HG03066 (cell line): ENCODE data around the gene GRIK2.

Experiments used
- ATAC-seq: cut with Tn5 transposase; IDR thresholded peaks from one replicate; pipeline ENCODE4 v1.9.1; 2021; ENCODE audit warnings: low read depth; ENCODE audit not compliant: unreplicated experiment

GRIK2 gene

DNA sequence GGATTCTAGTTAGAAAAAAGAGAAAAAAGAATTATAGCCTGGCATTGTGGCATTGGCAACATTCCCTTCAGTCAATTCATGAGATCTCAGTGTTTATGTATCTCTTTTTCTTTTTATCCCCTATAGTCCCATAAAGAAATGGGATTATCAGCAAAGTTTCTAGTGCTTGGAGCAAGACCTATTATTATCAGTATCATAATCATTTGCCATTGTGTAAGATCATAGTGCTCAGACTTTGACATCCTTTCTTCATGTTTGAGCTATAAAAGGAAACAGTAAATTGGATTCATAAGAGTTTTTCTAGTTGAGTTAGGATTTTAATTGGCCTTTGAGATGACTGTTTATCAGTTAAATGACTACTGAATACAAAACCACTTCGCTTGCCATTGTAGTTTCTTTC is 295.6 kb downstream of the GRIK2 start:
- ATAC-seq: no peak

DNA sequence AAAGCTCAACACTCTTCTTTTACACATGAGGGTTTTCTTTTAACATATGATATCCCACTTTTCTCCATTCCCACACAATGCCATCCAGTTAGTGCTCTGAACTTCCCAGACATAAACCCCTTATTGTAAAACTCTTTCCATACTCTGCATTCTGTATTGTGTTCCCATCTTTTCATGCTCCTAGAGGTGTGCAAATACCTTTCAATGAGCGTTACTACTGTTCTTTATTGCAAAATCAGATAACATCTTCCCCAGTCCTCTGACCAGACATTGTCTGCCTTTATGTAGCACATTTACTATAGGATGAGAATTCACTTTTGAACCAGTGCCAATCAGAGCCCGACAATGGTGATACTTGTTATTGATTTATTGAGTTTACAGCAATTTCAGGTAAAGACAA is 296.2 kb downstream of the GRIK2 start:
- ATAC-seq: no peak

DNA sequence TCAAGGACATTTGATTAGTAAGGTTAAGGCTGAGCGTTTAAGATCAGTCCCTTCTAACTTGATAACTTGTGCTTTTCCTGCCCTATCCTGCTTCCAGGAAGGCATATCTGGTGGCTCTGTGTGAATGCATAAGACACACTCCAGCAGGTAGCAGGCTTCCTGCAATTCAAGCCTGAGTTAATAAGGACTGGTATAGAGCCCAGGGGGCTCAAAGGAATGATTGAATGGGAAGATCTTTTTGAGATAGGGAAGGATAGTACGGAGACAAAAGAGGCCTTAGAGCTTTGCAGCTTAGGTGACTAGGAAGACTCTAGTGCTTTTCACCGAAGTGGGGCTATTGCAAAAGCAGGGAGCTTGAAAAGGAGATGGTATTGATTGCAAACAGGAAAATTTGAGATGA is 307.1 kb downstream of the GRIK2 start:
- ATAC-seq: no peak

DNA sequence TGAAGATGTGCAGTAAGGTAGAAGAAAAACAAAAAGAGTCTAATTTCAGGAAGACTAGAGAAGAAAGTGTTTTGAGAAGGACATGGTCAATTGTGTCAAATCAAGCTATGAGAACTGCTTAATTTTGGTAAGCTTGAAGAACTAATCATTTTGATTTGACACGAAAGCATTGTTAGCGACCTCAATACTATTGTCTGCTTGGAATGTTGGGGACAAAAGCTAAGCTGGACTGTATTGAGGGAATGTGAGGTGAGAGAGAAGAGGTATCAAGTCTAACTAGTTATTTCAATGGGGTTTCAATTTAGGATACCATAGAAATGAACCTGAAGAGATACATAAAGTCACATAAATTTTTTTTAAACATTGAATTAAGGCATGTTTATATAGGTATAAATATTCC is 309.8 kb downstream of the GRIK2 start:
- ATAC-seq: no peak

DNA sequence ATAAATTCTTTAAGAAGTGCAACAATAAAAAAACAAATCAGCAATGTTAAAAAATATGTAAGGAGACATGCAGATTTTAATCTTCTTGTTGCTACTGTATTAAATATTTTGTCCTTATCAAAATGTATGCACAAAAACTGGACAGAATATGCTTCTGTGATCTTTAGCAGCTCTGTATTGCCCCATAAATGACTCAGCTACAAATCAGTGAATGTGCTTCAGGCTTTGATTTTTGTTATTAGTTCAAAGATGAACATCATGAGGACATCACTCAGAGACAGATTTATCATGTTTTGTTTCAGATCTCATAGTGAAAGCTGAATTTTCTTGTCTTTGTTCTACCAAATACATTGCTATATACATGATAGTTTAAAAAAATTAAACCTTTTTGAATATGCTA is 312.4 kb downstream of the GRIK2 start:
- no peak for ATAC-seq

DNA sequence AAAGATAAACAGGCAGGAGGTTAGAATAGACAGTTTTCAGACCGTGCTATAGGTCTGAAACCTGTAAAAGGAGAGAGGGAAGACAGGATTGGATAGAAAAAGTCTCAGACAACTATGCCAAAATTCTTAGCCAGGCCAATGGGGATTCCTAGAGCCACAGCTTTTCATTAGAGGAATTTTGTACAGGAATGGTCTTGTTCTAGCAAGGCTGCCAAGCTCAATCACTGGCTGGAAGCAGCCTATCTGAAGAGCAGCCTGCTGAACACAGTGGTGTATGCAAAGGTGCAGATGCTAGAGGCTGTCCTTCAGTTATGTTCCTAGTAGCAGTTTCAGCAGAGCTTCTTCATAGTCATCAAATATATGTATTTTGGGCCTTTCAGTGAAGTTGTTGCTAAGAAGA is 313.1 kb downstream of the GRIK2 start:
- no peak for ATAC-seq

DNA sequence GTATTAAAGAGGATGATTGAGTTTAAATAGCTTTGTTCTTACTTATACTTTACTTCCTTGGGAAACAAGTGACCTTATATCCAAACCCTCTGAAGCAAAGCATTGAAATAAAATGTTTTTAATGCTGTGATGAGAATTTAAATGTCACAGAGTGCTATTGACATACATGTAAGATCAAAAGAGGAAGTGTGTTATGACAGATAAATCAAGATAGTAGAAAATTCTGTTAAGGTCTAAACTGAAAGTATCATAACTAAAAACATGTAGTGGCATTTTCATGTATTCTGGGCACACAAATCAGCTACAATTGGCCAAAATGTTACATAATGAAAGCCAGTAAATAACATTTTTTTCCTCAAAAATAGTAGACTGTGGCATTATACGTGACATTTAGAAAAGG is 318.0 kb downstream of the GRIK2 start:
- no peak for ATAC-seq

DNA sequence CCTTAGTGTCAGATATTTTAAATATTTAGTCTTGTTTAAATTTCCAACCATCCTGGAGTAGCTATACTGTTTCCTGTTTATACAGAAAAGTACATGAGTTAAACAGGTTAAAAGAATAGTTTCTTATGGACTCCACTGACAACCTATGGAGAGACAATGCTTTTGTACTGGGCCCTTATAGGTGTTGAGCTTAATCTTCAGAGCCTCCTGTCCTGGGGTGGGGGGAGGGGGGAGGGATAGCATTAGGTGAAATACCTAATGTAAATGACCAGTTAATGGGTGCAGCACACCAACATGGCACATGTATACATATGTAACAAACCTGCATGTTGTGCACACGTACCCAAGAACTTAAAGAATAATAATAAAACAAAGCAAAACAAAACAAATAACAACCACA is 322.9 kb downstream of the GRIK2 start:
- ATAC-seq: no peak

DNA sequence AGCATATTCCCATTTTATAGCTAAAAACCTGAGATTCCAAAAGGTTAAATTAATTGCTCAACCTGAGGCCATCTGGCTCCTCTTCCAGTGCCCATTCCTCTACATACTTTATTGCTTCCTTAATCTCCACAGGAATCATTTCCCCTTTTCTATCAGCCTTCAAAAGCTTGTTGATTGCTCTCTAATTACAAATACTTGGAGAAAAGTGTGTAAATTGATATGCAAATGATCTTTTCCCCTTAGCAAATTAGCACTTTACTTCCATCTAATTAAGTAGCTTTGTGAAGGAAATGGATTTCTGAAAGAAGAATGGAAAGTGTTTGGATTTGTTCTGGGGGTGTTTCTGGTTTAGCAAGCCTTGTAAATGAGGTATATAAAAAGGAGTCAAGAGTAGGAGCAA is 323.3 kb downstream of the GRIK2 start:
- ATAC-seq: no peak

DNA sequence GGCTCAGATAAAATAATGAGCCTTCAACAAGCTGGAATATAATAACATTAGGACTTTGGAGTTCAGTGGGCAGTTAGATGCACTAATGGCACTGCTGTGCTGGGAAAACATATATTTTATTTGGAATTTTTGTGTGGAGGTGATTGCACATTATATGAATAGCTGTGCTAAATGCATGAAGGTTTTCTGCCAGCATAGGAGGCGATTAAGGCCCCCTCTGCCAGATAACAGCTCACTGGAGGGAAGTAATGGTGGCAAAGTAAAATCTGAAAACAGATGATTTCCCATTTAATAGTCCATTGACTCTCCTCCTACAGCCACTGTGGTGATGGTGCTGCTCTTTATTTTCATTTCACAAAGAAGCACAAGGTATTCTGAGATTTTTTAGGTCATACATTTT is 326.0 kb downstream of the GRIK2 start:
- ATAC-seq: no peak

DNA sequence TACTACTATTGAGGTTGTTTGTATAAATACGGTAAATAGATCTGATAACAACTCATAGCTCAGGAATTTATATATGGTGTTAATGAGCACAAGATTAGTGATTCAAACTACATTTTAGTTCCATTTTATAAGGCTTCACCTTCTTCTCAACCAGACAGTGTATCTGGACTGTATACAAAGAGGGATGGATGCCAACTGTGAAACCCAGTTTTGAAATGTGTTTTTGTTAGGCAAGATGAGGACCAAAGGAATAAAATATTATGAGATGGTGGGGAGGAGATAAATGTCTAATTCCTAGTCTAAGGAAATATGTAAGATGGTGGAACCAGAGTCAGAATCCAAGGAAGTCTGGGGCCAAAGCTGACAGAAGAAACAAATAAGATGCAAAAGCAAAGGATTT is 329.0 kb downstream of the GRIK2 start:
- ATAC-seq: no peak

DNA sequence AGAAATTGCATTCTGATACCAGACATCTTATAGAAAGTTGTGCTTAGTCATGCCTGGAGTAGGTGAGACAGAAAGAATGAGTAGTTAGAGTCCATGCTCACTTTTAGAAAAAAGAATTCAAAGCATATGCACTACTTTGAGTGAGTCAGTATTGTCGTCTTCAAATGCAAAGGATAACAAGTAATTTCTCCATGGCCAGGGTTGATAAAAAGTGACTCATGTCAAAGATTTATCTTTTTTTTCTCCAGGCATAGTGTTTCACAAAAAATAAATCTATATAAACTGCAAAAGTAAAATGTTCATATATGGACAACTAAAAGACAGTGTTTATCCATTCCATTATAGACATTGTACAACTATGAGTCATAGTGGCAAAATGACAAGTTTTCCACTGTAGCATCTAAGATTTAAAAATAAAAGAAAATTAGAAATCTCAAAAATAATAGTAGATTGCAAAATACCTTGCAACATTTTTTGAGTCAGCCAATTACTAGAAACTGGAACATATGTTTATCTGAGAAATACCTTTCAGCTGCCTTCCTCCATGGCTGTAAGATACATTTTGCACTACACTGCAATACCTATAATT is 329.6 kb downstream of the GRIK2 start:
- ATAC-seq: no peak

DNA sequence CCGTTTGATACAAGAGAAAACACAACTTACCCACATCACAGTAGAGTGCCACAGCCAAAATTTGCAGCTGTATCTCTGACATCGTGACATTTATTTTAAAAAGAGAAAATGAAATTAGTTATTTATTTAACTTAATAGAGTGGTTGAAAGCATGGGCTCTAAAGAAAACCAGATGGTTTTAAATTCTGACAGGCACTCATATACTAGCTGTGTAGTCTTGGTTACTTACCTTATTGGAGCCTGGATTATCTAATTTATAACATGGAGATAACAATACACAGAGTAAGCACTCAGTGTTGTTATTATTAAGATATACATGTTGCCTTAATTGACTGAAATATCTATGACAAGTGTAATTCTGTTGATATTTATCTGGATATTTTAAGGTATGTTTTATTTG is 334.9 kb downstream of the GRIK2 start:
- no peak for ATAC-seq

DNA sequence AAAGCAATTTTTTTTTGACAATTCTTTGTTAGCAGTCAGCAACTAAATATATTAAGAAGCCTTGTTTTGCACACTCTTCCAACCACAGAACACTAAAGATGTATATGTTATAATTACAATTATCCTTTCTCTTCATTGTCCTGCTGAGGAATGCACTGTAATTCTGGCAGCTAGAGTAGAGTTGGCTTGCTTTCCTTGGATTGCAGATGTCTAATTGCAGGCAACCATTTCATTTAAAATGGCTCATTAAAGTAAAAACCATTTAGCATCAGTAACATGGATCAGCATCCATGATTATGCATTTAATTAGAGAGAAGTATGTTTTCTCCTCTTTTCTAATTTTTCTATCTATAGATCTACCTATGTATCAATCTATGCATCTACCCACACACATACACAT is 335.4 kb downstream of the GRIK2 start:
- no peak for ATAC-seq

DNA sequence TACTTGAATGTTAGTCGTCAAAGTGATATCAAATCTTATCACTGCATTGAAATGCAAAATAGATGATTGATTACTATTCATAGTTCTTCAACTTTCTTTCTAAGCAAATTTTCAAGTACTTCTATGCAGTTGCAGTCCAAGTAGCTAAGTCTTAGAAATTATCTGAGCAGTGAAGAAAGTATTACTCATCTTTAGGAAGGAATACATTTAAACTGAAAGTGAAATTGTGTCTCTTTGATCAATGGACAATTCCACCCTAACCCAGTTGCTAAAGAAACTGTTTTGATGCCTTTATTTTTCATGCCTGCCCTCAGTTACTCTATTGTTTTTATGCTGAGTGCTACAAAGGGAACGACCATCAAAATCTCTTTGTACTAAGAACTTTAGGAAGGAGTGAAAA is 337.4 kb downstream of the GRIK2 start:
- no peak for ATAC-seq

DNA sequence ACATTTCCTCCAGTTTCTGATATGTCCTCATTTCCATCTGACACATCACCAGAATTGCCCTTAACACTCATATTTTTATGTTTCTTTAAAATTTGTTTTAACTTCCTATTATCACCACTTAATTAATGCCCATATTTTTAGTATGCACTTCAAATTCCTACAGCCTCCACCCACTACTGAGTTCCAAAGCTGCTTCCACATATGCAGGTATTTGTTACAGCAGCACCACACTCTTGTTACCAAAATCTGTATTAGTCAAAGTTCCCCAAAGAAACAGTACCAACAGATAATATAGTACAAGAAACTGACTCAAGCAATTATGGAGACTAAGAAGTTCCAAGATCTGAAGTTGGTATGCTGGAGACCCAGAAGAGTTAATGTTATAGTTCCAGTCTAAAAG is 340.4 kb downstream of the GRIK2 start:
- ATAC-seq: no peak

DNA sequence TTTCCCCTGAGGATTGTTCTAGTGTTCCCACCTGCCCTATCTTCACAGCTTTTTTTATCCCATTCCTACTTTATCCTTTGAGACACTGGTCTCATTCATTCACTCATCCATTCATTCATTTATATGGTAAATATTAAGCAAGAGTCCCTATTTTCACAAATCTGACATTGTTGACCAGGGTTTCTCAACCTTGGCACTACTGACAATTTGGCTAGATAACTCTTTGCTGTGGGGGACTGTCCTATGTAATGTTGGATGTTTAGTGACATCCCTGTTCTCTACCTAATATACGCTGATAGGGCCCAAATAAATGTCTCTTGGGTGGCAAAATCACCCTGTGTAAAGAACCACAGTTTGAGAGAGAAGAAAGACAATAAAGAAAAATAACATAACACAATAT is 345.0 kb downstream of the GRIK2 start:
- no peak for ATAC-seq

DNA sequence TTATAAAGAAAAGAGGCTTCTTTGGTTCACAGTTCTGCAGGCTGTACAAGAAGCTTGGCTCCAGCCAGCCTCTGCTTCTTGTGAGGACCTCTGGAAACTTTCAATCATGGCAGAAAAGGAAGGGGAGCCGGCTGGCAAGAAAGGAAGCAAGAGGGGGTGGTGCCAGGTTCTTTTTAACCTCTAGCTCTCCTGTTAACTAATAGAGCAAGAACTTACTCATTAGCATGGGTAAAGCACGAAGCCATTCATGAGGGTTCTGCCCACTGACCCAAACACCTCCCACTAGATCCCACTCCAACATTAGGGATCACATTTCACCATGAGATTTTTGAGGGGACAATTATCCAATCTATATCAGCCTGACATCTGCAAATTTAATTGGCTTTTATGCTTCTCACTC is 347.1 kb downstream of the GRIK2 start:
- no peak for ATAC-seq

DNA sequence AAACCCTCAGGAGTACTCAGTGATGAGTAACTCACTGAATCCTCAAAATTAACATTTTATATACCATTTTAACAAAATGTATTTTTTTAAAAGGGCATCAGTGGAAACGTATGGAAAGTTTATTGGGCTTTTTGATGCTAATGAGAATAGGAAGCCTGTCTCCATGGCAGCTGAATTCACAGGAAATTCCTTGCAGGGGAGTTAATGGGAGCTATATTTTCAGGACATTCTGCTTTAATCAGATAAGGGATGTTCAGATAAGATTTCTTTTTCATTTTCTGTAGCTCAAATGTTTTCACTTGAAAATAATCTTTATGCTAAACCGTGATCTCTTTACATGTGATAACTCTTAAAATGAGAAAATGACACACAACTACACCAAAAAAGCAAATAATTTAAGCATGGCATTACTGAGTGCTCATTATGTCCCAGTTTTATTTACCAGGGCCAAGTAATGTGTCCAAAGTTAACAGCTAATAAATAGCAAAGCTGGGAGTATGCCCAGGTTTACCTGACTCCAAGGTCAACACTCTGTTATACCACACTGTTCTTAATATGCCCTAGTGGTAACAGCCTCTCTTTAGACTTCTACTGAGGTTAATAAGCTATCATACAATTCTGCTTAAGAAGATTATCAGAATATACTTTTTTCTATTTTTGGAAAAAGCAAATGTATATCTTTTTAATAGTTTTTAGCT is 348.1 kb downstream of the GRIK2 start:
- no peak for ATAC-seq

DNA sequence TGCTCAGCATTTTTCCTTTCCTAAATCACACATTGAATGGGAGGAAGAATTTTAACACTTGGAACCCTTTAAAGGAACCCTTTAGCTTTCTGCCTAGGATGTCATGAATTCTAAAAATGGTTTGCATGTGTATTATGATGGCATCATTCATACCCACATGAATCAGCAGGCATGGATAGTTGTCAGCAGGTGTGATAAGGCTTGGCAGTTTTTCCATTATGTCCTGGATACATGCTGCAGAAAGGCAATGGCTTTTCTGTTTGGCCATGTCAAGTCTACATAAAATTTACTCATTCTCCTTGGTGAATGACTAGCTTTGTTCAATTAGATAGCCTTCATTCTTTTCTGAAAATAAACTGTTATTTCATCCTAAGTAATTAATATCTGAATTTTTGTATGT is 353.7 kb downstream of the GRIK2 start:
- no peak for ATAC-seq

DNA sequence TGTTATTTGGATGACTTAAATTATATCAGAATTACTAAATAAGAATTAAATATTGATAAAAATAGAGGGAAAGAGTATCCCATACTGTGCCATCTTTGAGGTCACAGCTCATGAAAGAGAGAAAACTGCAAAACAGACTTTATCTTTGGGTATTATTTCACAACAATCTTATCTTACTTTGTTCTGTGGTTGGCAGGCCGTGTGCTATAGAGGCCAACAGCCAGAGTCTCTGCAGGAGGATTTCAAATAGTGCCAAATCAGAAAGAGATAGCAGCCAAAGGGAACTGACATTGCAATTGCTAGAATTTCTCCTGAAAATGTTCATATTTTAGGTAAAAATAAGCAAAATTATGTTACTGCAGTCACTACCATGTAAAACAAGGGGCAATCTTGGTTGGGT is 354.2 kb downstream of the GRIK2 start:
- no peak for ATAC-seq

DNA sequence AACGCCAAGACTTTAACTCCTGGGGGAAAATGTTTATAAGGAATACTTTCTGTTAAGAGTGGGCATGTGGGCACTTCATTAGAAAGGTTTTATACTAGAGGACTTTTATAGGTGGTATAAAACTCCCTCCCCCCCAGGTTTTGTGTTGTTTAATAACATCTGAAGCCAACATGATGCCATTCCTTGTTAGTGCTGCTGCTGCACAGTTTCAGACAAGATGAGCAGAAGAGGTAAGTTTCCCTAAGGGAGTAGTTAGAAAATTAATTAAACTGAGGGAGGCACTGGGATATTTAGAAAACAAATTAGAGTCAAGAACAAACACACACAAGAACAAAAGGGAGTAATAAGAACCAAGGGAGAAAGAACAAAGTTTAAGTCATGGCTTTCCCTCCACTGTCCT is 362.4 kb downstream of the GRIK2 start:
- no peak for ATAC-seq

DNA sequence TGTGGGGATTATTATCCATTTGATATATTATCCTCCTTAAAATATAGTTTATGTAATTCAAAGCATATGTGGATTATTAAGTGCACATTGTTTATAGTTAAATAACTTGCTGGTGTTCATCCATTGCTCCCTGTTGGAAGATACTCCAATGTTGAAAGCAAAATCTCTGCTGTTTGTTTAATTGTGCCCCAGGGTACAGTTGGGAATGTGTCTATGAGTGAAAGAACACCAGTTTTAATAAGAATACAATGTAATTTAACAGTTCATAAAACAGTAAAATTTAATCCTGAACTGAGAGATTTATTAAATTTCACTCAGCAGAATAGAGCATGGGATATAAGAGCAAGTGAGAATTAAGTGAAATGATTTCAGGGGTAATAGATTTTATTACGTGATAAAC is 364.9 kb downstream of the GRIK2 start:
- no peak for ATAC-seq
